K562 (cell line): ENCODE measurements around the gene PDK1. TPM values are rescaled to one million over a fixed set of nuclear protein-coding genes. Genes with fewer than 3 reads are reported as not detected.

Experiments
- ATAC-seq: fragments of 200-7000 bp; cut with Tn5 transposase; 3 replicates; pipeline ENCODE4 v1.9.1; 2020; ENCODE audit warnings: moderate library complexity
- BruUV-seq: library from RNA; stranded (reverse); fragments of 400-500 nt; replicated peaks from 2 replicates; lab custom pipeline; 2021; lab: Mats Ljungman, UMichigan
- CTCF ChIA-PET: fragments of 300-600 bp; formaldehyde crosslinking; extraction: SDS; loops from one replicate; lab custom pipeline; 2021; ENCODE audit warnings: low intra/inter-chr PET ratio; lab: Yijun Ruan, JAX
- POLR2A ChIA-PET: fragments of 300-600, 350-650 bp; sonication (Branson Sonifier 250); formaldehyde crosslinking; extraction: SDS; loops from one replicate; lab custom pipeline; 2021; ENCODE audit warnings: antibody characterized with exemption, inconsistent platforms; lab: Yijun Ruan, JAX
- DNase-seq, 4 experiments: peaks; one replicate each; pipeline versions ENCODE4 v3.0.0 to v3.0.0-alpha.2; 2011 to 2018; ENCODE audit warnings: low spot score in 3 of 4, mixed read lengths in 3 of 4; ENCODE audit errors: extremely low read depth in 1 of 4
- FAIRE-seq: peaks from 2 replicates; lab custom pipeline; 2011; peaks lifted over from hg19 to GRCh38; lab: Jason Lieb, UNC
- H2AFZ ChIP-seq: 2 replicates; pipeline ENCODE4 v1.6.0; 2011; ENCODE audit warnings: low read depth, low read length, control low read depth, inconsistent platforms
- H3K27ac ChIP-seq: fragments of 200-600 bp; 3 replicates; pipeline ENCODE4 v1.8.0; 2011; ENCODE audit warnings: low read depth, mild to moderate bottlenecking, control low read depth, inconsistent platforms, low read length, moderate library complexity, mixed read lengths; ENCODE audit errors: extremely low read depth
- H3K27me3 ChIP-seq, 2 experiments: fragments of 300-600 bp in 1 of 2; 2 replicates in 1 of 2; 3 replicates in 1 of 2; pipeline versions ENCODE4 v1.6.0 to v1.8.0; 2011; ENCODE audit warnings: inconsistent platforms in 2 of 2, low read length in 2 of 2, mild to moderate bottlenecking in 1 of 2, mixed read lengths in 1 of 2, moderate library complexity in 1 of 2; ENCODE audit not compliant: control insufficient read depth in 2 of 2, insufficient read depth in 2 of 2
- H3K36me3 ChIP-seq: fragments of 300-600 bp; 3 replicates; pipeline ENCODE4 v1.8.0; 2011; ENCODE audit warnings: mild to moderate bottlenecking, low read length, inconsistent platforms; ENCODE audit not compliant: control insufficient read depth, insufficient read depth
- H3K4me1 ChIP-seq, 2 experiments: fragments of 200-600 bp in 1 of 2; replicated peaks in 1 of 2; 2 replicates in 1 of 2; 3 replicates in 1 of 2; pipeline versions ENCODE4 v1.5.1 to v1.8.0; 2011; ENCODE audit warnings: inconsistent platforms in 2 of 2, low read length in 2 of 2, mild to moderate bottlenecking in 1 of 2, mixed read lengths in 1 of 2, moderate library complexity in 1 of 2; ENCODE audit not compliant: control insufficient read depth in 2 of 2, insufficient read depth in 2 of 2
- H3K4me2 ChIP-seq: 2 replicates; pipeline ENCODE4 v1.6.1; 2011; ENCODE audit warnings: low read length, control low read depth, inconsistent platforms, mixed read lengths; ENCODE audit not compliant: insufficient read depth
- H3K4me3 ChIP-seq: fragments of 200-600 bp; sonication (generic), shearing (Covaris generic); 2 replicates; pipeline ENCODE4 v1.5.1; 2016; ENCODE audit warnings: control low read depth, inconsistent platforms
- H3K79me2 ChIP-seq: fragments of 200-600 bp; 3 replicates; pipeline ENCODE4 v1.8.0; 2011; ENCODE audit warnings: low read length, inconsistent platforms; ENCODE audit not compliant: control insufficient read depth, insufficient read depth
- H3K9ac ChIP-seq, 2 experiments: 2 replicates each; pipeline versions ENCODE4 v1.6.0 to v1.6.1; 2011; ENCODE audit warnings: low read depth in 2 of 2, low read length in 2 of 2, control low read depth in 1 of 2, inconsistent platforms in 1 of 2, mild to moderate bottlenecking in 1 of 2, mixed read lengths in 1 of 2; ENCODE audit not compliant: insufficient read depth in 1 of 2
- H3K9me1 ChIP-seq: one replicate; pipeline ENCODE4 v1.6.0; 2011; ENCODE audit warnings: inconsistent platforms, mild to moderate bottlenecking, low read length, moderate library complexity; ENCODE audit not compliant: control insufficient read depth, insufficient read depth
- H3K9me3 ChIP-seq: replicated peaks from 2 replicates; pipeline ENCODE4 v1.5.1; 2011; ENCODE audit warnings: low read depth, low read length, inconsistent platforms; ENCODE audit not compliant: control insufficient read depth, insufficient read depth
- H4K20me1 ChIP-seq: replicated peaks from 2 replicates; pipeline ENCODE4 v1.6.1; 2011; ENCODE audit warnings: low read length, inconsistent platforms, mixed read lengths; ENCODE audit not compliant: control insufficient read depth, insufficient read depth
- CBX5 ChIP-seq: IDR thresholded peaks from 2 replicates; pipeline ENCODE4 v1.6.1; 2014; ENCODE audit warnings: low read depth, borderline replicate concordance
- EHMT2 ChIP-seq: fragments of 450-650 bp; IDR thresholded peaks from 2 replicates; pipeline ENCODE4 v1.6.1; 2018; ENCODE audit warnings: antibody characterized with exemption
- FIP1L1 ChIP-seq: fragments of 200-400 bp; formaldehyde crosslinking; IDR thresholded peaks from 2 replicates; pipeline ENCODE4 v1.6.1; 2018; ENCODE audit warnings: mild to moderate bottlenecking, low read depth, low read length; ENCODE audit not compliant: poor library complexity, severe bottlenecking
- MTF1 ChIP-seq: fragments of 250-450 bp; sonication (Bioruptor Pico); IDR thresholded peaks from 2 replicates; pipeline ENCODE4 v1.9.0; 2021; ENCODE audit warnings: moderate library complexity, mild to moderate bottlenecking, inconsistent platforms, borderline replicate concordance
- PCBP1 ChIP-seq: fragments of 200-400 bp; formaldehyde crosslinking; IDR thresholded peaks from 2 replicates; pipeline ENCODE4 v1.6.1; 2018; ENCODE audit warnings: mild to moderate bottlenecking, low read depth, low read length; ENCODE audit not compliant: poor library complexity, severe bottlenecking
- TEAD1 ChIP-seq, 2 experiments: fragments of 450-650 bp in 1 of 2; sonication (generic) in 1 of 2; formaldehyde crosslinking; IDR thresholded peaks; 2 replicates each; pipeline versions ENCODE4 v1.4.0 to v1.8.0; 2020 to 2022; ENCODE audit warnings: mild to moderate bottlenecking in 2 of 2, missing genetic modification reagents in 1 of 2
- XRCC3 ChIP-seq: fragments of 450-650 bp; IDR thresholded peaks from 2 replicates; pipeline ENCODE4 v1.6.1; 2017; ENCODE audit warnings: mild to moderate bottlenecking, moderate library complexity
- ZNF311 ChIP-seq: fragments of 250-450 bp; sonication (Bioruptor Pico); IDR thresholded peaks from 2 replicates; pipeline ENCODE4 v1.4.0; 2020; ENCODE audit warnings: mild to moderate bottlenecking, moderate library complexity
- ZNF407 ChIP-seq: fragments of 450-650 bp; IDR thresholded peaks from 2 replicates; pipeline ENCODE4 v1.6.1; 2016; ENCODE audit warnings: low read depth
- ZNF584 ChIP-seq: fragments of 200-800 bp; sonication (Bioruptor generic); IDR thresholded peaks from 2 replicates; pipeline ENCODE4 v1.6.1; 2016; ENCODE audit warnings: low read depth, mild to moderate bottlenecking, missing genetic modification characterization, missing compliant biosample characterization
- WGBS: fragments of 100-300 bp; shearing (Covaris generic); methylation state at CpG from one replicate; pipeline ENCODE4 v1.1.6; 2016; ENCODE audit warnings: low coverage, mixed read lengths; ENCODE audit not compliant: insufficient coverage; ENCODE audit errors: missing lambda C conversion rate; 5-methylcytosine and 5-hydroxymethylcytosine counted together
- in situ Hi-C: fragments of 300-500 bp; cut with MboI; formaldehyde crosslinking; loops from 4 replicates; pipeline ENCODE4 v1.15.0; 2018; ENCODE audit warnings: inconsistent platforms, mixed read lengths
- intact Hi-C: fragments of 100-400 bp; cut with micrococcal nuclease; formaldehyde crosslinking; loops from 2 replicates; pipeline ENCODE4 v1.14.2; 2022
- polyA plus RNA-seq, 8 experiments: library from polyadenylated mRNA; depleted of rRNA in 4 of 8; stranded (reverse) in 5 of 8; unstranded in 3 of 8; fragments of >200 nt; fragmentation: Nextera tagmentation in 2 of 8; fragmentation: Illumina TruSeq in 1 of 8; extraction: Ambion mirVana in 2 of 8; extraction: Trizol in 1 of 8; gene quantifications; 2 replicates each; pipeline versions ENCODE4 v1.2.1 to v1.2.3, GENCODE V29; 2011 to 2014; ENCODE audit warnings: inconsistent platforms in 1 of 8, missing spikeins in 1 of 8
- total RNA-seq, 7 experiments: library from RNA; depleted of rRNA in 6 of 7; stranded (reverse); fragments of >200 nt in 6 of 7; fragmentation: Illumina TruSeq in 2 of 7; extraction: Trizol in 2 of 7; gene quantifications; 2 replicates each; pipeline versions ENCODE4 v1.2.1 to v1.2.3, GENCODE V29; 2011 to 2021; ENCODE audit warnings: low replicate concordance in 1 of 7
- TF ChIP-seq, protein P1 (sequence below): fragments of 450-650 bp; IDR thresholded peaks from one replicate; pipeline ENCODE4 v1.6.1; 2018; ENCODE audit warnings: mild to moderate bottlenecking, moderate library complexity; ENCODE audit not compliant: partially characterized antibody
- TF ChIP-seq, protein P2 (sequence below): fragments of 250-450 bp; sonication (Bioruptor Pico); IDR thresholded peaks from 2 replicates; pipeline ENCODE4 v1.8.0; 2021; ENCODE audit warnings: borderline replicate concordance, mild to moderate bottlenecking, moderate library complexity; ENCODE audit not compliant: poor library complexity, severe bottlenecking

PDK1 gene
- total and polyA plus RNA-seq, 9 of the 15 experiments (the other 6 are each of a cell fraction or from before 2014, with no cell fraction given) = 3.5 to 176 (median 13.9) TPM

- Histone ChIP-seq H3K9me1 (no peaks in the 10 kb centered on the region), H3K79me2 (no peaks in the 10 kb centered on the region), H3K9me3 (peaks cover 6% of the 10 kb centered on the region; the same call in 1 of the 2 replicates), H3K4me3 (no peak overlapping the region), H3K36me3 (peaks cover 70% of the 10 kb centered on the region), H3K4me2 (no peak overlapping the region), H3K9ac (no peak overlapping the region), H3K27me3 (no peaks in the 10 kb centered on the region), H3K4me1 (no peaks in the 10 kb centered on the region), H2AFZ (no peak overlapping the region), H4K20me1 (no peaks in the 10 kb centered on the region), H3K27ac (no peak overlapping the region)
- DNase-seq (no peak), FAIRE-seq (no peak), ATAC-seq (no peak)
- BruUV-seq = no TSS peak
- in situ Hi-C loops = no loop called here
- intact Hi-C loops = no loop called here
- TF ChIP-seq PCBP1 = no peak
- no peak for TF ChIP-seq ZNF407
- TF ChIP-seq ZNF584 = no peak
- TF ChIP-seq, protein P1, sequence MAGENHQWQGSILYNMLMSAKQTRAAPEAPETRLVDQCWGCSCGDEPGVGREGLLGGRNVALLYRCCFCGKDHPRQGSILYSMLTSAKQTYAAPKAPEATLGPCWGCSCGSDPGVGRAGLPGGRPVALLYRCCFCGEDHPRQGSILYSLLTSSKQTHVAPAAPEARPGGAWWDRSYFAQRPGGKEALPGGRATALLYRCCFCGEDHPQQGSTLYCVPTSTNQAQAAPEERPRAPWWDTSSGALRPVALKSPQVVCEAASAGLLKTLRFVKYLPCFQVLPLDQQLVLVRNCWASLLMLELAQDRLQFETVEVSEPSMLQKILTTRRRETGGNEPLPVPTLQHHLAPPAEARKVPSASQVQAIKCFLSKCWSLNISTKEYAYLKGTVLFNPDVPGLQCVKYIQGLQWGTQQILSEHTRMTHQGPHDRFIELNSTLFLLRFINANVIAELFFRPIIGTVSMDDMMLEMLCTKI = no peak
- TF ChIP-seq MTF1 (CRISPR knock-in tag) = no peak
- TF ChIP-seq EHMT2 = no peak
- no peak for TF ChIP-seq TEAD1 (CRISPR knock-in tag; IDR thresholded peaks at IDR 0.05)
- TF ChIP-seq FIP1L1 = no peak
- no peak for TF ChIP-seq CBX5
- TF ChIP-seq, protein P2, sequence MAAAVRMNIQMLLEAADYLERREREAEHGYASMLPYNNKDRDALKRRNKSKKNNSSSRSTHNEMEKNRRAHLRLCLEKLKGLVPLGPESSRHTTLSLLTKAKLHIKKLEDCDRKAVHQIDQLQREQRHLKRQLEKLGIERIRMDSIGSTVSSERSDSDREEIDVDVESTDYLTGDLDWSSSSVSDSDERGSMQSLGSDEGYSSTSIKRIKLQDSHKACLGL (CRISPR knock-in tag) = no peak
- no peak for TF ChIP-seq XRCC3
- no peak for TF ChIP-seq ZNF311 (CRISPR knock-in tag)
- ChIA-PET CTCF (no interaction called here), POLR2A (interaction anchor here (0.6 kb wide), 1 partner anchor 29 kb away, joined by 4 read pairs; no protein-coding TSS in a partner anchor)
- WGBS = 83% methylated on average over 9 of the region's 9 CpGs
Observed at GRCh38 chr2:172586245-172586891, 30.5 kb downstream of the PDK1 start.
